ENCODE data around the gene DNAAF5.
A peak's percentile ranks its signal among the peaks of the same experiment; 100 is the strongest.

The DNAAF5 gene

GRCh38 chr7:726084-726853, at the start of gene DNAAF5:
DNAAF5 (plus strand) TSS chr7:726699; CDS start chr7:726721, 22 bp downstream.
- peak within 1 kb of the TSS; percentile 92 for H3K4me3 Mint-ChIP-seq
- peaks cover 21% of the 10 kb centered on the region for H3K36me3 Mint-ChIP-seq
- H3K27me3 Mint-ChIP-seq, result no peaks in the 10 kb centered on the region
- no peaks in the 10 kb centered on the region for H3K9me3 Mint-ChIP-seq
- H3K4me1 Mint-ChIP-seq, result peaks cover 33% of the 10 kb centered on the region
- H3K27ac Mint-ChIP-seq, result peak within 1 kb of the TSS; percentile 91

DNA sequence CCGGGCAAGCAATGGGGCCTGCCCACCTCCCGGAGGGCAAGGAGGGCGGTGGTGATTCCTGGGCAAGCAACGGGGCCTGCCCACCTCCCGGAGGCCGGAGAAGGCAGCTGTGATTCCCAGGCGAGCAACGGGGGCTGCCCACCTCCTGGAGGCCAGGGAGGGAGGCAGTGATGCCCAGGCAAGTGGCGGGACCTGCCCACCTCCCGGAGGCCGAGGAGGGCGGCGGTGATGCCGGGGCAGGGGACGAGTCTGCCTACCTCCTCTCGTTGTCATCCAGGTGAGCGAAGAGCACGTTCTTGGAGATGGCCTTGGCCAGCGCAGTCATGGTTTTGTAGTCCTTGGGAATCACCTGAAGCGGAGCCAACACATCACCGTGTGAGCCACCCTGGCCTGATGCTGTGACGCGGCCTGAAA, 49.5 kb upstream of the DNAAF5 start:
- no peak overlapping the region for H3K4me3 Mint-ChIP-seq
- H3K27me3 Mint-ChIP-seq, result no peaks in the 10 kb centered on the region
- no peak overlapping the region for H3K27ac Mint-ChIP-seq
- no peaks in the 10 kb centered on the region for H3K4me1 Mint-ChIP-seq
- peaks cover 22% of the 10 kb centered on the region for H3K36me3 Mint-ChIP-seq
- no peaks in the 10 kb centered on the region for H3K9me3 Mint-ChIP-seq

DNA sequence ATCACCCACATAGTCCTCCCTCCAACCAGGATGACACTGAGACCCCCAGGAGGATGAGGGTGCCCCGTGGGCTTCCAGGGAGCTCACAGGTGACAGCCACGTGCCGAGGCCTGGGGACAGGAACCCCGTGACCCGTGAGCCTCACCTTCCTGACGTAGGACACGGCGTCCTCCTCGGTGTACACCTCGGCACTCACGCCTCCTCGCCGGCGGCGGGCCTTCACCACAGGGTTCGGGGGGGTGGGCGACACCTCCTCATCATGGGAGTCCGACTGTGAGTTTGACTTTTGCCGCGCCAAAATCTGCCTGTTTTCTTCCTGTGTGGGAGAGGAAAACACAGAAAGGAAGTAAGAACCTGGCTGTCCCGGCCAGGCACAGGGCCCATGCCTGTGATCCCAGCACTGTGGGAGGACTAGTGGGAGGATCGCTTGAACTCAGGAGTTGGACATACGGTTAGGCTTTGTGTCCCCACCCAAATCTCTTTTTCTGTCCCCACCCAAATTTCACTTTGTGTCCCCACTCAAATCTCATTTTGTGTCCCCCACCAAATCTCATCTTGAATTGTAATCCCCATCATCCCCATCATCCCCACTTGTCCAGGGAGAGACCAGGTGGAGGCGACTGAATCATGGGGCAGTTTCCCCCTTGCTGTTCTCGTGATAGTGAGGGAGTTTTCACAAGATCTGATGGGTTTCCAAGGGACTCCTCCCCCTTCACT, 45.9 kb upstream of the DNAAF5 start:
- peaks cover 27% of the 10 kb centered on the region for H3K36me3 Mint-ChIP-seq
- no peak overlapping the region for H3K4me3 Mint-ChIP-seq
- H3K27me3 Mint-ChIP-seq, result no peaks in the 10 kb centered on the region
- no peaks in the 10 kb centered on the region for H3K9me3 Mint-ChIP-seq
- no peak overlapping the region for H3K27ac Mint-ChIP-seq
- H3K4me1 Mint-ChIP-seq, result no peaks in the 10 kb centered on the region

GRCh38 chr7:681551-682307, 44.8 kb upstream of the DNAAF5 start:
- Mint-ChIP-seq H3K9me3 (no peaks in the 10 kb centered on the region), H3K27me3 (no peaks in the 10 kb centered on the region), H3K36me3 (peaks cover 32% of the 10 kb centered on the region), H3K4me3 (no peak overlapping the region), H3K27ac (no peak overlapping the region), H3K4me1 (no peaks in the 10 kb centered on the region)

- Mint-ChIP-seq H3K4me3 (no peak overlapping the region), H3K27me3 (no peaks in the 10 kb centered on the region), H3K27ac (no peak overlapping the region), H3K9me3 (peaks cover 7% of the 10 kb centered on the region), H3K4me1 (no peaks in the 10 kb centered on the region), H3K36me3 (peaks cover 35% of the 10 kb centered on the region)
These were observed 43.7 kb upstream of the DNAAF5 start for GRCh38 chr7:682810-683209.

DNA sequence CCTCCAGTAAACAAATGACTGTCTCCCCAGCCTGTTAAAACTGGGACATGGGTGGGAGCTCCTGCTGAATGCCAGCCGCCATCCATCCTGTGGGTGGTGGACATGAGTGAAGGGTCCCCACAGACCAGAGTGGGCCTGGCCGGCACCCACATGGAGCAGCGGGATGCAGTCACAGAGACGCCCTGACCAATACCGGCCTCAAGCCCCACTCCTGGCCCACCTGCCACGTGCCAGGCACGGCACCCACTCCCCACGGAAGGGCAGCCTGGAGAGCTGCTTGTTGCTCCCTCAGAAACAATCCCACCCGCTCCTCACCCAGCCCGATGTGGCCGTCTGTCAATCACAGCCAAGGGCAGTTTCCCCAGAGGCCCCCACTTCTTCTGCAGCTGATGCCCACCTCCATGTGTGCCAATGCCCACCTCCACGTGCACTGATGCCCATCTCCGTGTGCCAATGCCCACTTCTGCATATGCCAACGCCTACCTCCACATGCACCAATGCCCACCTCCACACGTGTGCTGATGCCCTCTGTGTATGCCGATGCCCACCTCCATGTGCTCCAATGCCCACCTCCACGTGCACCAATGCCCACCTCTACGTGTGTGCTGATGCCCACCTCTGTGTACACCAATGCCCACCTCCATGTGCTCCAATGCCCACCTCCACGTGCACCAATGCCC, 42.8 kb upstream of the DNAAF5 start:
- H3K4me3 Mint-ChIP-seq, result no peak overlapping the region
- H3K4me1 Mint-ChIP-seq, result no peaks in the 10 kb centered on the region
- no peaks in the 10 kb centered on the region for H3K27me3 Mint-ChIP-seq
- peaks cover 33% of the 10 kb centered on the region for H3K36me3 Mint-ChIP-seq
- H3K27ac Mint-ChIP-seq, result no peak overlapping the region
- H3K9me3 Mint-ChIP-seq, result peaks cover 7% of the 10 kb centered on the region

GRCh38 chr7:684416-684815, 42.1 kb upstream of the DNAAF5 start:
- Mint-ChIP-seq H3K36me3 (peaks cover 31% of the 10 kb centered on the region), H3K4me3 (no peak overlapping the region)

GRCh38 chr7:685540-685939, 41.0 kb upstream of the DNAAF5 start:
- no peaks in the 10 kb centered on the region for H3K4me1 Mint-ChIP-seq

More at GRCh38 chr7:684416-684815, 42.1 kb upstream of the DNAAF5 start:
- H3K9me3 Mint-ChIP-seq, result peaks cover 7% of the 10 kb centered on the region
- no peak overlapping the region for H3K27ac Mint-ChIP-seq
- no peaks in the 10 kb centered on the region for H3K27me3 Mint-ChIP-seq
- no peaks in the 10 kb centered on the region for H3K4me1 Mint-ChIP-seq

DNA sequence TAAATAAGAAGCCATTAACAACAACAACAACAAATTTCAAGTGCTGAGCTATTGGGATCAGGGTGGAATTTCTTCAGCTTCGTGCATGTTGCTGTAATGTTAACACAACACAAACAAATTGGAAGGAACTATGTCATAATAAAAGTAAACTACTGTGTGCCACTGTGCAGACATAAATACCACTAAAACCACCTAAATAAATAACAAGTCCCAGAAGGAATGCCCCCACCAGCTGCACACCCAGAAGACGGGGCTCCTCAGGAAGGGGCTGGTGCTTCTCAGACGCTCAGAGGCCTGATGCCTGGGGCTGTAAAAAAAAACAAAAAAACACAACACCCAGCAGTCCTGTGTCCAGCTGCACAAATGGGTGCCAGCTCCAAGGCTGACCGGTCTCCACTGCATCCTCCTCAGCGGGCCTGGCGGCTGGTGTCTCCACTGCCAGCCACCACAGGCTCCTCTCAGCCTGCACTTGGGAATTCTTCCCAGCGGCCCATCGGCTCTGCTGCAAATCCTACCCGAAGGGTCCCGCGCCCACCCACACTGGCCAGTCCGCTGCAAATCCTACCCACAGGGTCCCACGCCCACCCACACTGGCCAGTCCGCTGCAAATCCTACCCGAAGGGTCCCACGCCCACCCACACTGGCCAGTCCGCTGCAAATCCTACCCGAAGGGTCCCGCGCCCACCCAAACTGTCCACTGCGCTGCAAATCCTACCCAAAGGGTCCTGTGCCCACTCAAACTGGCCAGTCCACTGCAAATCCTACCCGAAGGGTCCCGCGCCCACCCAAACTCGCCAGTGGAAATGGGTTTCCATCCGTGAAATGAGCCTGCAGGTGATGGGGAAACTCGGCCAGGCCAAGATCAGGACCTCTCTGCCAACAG, 35.8 kb upstream of the DNAAF5 start:
- H3K9me3 Mint-ChIP-seq, result peaks cover 7% of the 10 kb centered on the region
- no peak overlapping the region for H3K27ac Mint-ChIP-seq

More at GRCh38 chr7:685540-685939, 41.0 kb upstream of the DNAAF5 start:
- Mint-ChIP-seq H3K4me3 (no peak overlapping the region), H3K9me3 (peaks cover 7% of the 10 kb centered on the region), H3K27me3 (no peaks in the 10 kb centered on the region), H3K36me3 (peaks cover 34% of the 10 kb centered on the region), H3K27ac (no peak overlapping the region)

GRCh38 chr7:691361-692045, 35.0 kb upstream of the DNAAF5 start:
- H3K27ac Mint-ChIP-seq, result no peak overlapping the region
- no peak overlapping the region for H3K4me3 Mint-ChIP-seq
- peaks cover 25% of the 10 kb centered on the region for H3K36me3 Mint-ChIP-seq
- no peaks in the 10 kb centered on the region for H3K4me1 Mint-ChIP-seq
- peaks cover 7% of the 10 kb centered on the region for H3K9me3 Mint-ChIP-seq
- H3K27me3 Mint-ChIP-seq, result no peaks in the 10 kb centered on the region

More for the DNA sequence above, 35.8 kb upstream of the DNAAF5 start:
- peaks cover 29% of the 10 kb centered on the region for H3K36me3 Mint-ChIP-seq
- no peaks in the 10 kb centered on the region for H3K4me1 Mint-ChIP-seq
- H3K27me3 Mint-ChIP-seq, result no peaks in the 10 kb centered on the region
- H3K4me3 Mint-ChIP-seq, result no peak overlapping the region

GRCh38 chr7:693280-693679, 33.2 kb upstream of the DNAAF5 start:
- H3K9me3 Mint-ChIP-seq, result no peaks in the 10 kb centered on the region
- H3K27ac Mint-ChIP-seq, result no peak overlapping the region
- H3K36me3 Mint-ChIP-seq, result peaks cover 15% of the 10 kb centered on the region
- H3K27me3 Mint-ChIP-seq, result no peaks in the 10 kb centered on the region
- H3K4me1 Mint-ChIP-seq, result no peaks in the 10 kb centered on the region
- no peak overlapping the region for H3K4me3 Mint-ChIP-seq

- no peaks in the 10 kb centered on the region for H3K27me3 Mint-ChIP-seq
- no peak overlapping the region for H3K4me3 Mint-ChIP-seq
- H3K9me3 Mint-ChIP-seq, result no peaks in the 10 kb centered on the region
- peaks cover 3% of the 10 kb centered on the region for H3K4me1 Mint-ChIP-seq
- H3K27ac Mint-ChIP-seq, result no peak overlapping the region
- H3K36me3 Mint-ChIP-seq, result peaks cover 9% of the 10 kb centered on the region
These were observed 30.1 kb upstream of the DNAAF5 start for GRCh38 chr7:696426-696811.

GRCh38 chr7:696812-697551, 29.5 kb upstream of the DNAAF5 start:
- no peaks in the 10 kb centered on the region for H3K9me3 Mint-ChIP-seq
- no peak overlapping the region for H3K27ac Mint-ChIP-seq
- H3K36me3 Mint-ChIP-seq, result peaks cover 8% of the 10 kb centered on the region
- H3K4me3 Mint-ChIP-seq, result no peak overlapping the region
- H3K4me1 Mint-ChIP-seq, result peaks cover 8% of the 10 kb centered on the region
- no peaks in the 10 kb centered on the region for H3K27me3 Mint-ChIP-seq

All from activated naive CD4-positive, alpha-beta T cell treated with anti-CD3 and anti-CD28 coated beads, Interleukin-2, amount 50 U/mL, for 24 hours (primary cell).